VCaP (cell line): ENCODE results near the gene MAGEB6.
"Not testable (repeated sequence)": the region's sequence is repeated elsewhere in the genome, so short reads cannot be mapped to it uniquely, and the experiment has no call there.

Experiments used
- H3K27ac ChIP-seq: fragments of 450-650 bp; 2 replicates; pipeline ENCODE4 v1.5.1; 2017
- CTCF ChIP-seq: fragments of 450-650 bp; conservative IDR thresholded peaks from 2 replicates; pipeline ENCODE4 v1.5.1; 2017; ENCODE audit warnings: mild to moderate bottlenecking, moderate library complexity

Gene MAGEB6

DNA sequence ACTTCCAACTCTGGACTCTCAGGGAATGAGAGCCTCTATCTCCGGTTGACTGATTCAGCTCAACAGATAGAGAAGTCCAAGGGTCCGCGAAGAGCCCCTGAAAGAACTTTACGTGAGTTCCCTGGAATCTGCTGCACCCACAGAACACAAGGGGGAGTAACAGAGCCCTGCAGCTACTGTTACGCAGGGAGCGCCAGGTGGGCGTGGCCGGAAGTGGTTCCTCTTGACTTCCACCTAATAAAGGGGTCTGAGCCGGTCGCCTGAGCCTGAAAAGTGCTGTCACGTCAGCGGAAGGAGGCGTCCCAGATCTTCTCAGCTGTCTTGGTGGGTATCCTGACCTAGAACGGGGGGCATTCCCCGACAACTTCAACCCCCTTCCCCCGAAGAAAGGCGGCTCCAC, at the start of gene MAGEB6:
MAGEB6 (plus strand) TSS at position 237 of the 400 bp plus-strand sequence. CDS start 1,407 bp downstream, outside the sequence.
- TF ChIP-seq CTCF = no peak
- no peak within 1 kb of the TSS for H3K27ac ChIP-seq

DNA sequence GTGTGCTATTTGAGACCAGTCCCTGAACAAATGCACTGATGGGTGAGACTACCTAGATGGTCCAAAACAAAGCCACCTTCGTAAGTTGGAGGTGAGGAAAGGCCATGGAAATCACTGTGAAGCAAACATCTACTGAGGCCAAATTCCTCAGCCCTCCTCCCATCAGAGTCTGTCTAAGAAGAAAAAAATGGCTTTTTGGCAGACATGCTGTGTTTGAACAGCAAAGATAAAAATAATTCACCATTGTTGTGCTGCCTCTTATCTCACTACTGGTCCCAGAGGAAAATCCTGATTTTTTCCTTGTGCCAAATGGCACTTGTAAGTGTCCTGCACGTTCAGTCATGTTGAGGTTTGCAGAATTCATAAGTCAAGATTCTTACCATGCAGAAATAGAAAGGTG, 46.2 kb upstream of the MAGEB6 start:
- TF ChIP-seq CTCF = no peak
- H3K27ac ChIP-seq = no peak overlapping the region

DNA sequence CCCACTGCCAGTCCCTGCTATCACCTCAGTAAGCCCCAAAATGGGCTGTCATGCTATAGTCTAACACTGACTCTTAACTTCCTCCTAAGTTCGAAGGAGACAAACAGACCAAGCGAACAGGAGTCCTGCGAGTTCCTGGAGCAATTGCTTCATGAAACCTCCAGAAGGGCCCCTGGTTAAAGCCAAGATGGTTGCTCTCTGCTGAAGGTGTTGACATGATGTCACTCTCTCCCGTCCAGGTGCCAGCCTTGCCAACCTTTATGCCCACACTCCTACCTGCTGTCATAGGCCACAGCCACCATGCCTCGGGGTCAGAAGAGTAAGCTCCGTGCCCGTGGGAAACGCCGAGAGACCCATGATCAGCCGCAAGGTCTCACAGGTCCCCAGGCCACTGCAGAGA, 31.9 kb upstream of the MAGEB6 start, which contains the start of gene MAGEB6B:
MAGEB6B (plus strand) TSS at position 301 of the 400 bp plus-strand sequence; CDS start at position 301, 0 bp downstream.
- H3K27ac ChIP-seq = no peak within 1 kb of the TSS
- no peak for TF ChIP-seq CTCF

DNA sequence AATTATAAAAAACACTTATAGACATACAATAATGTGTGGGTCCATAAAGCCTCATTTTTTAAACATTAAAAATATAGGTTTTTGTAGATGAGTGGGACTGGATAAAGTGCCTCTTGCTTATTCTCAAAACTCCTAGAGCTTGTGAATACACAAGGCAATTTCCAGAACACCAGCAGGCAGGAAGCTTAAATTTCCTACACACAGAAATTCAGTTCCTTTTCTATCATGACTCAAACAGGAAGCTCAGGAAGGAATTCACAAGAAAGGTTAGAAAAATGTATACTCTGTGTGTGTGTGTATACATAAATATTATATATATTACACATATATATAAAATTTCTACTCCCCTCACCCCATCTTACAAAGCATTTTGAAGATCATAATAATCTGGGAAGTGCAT, 11.3 kb downstream of the MAGEB6 start:
- TF ChIP-seq CTCF = no peak
- no peak overlapping the region for H3K27ac ChIP-seq

GRCh38 chrX:26204717-26205116, 12.5 kb downstream of the MAGEB6 start:
- not testable (repeated sequence) for H3K27ac ChIP-seq

GRCh38 chrX:26208012-26208411, 15.8 kb downstream of the MAGEB6 start:
- no peak overlapping the region for H3K27ac ChIP-seq
- TF ChIP-seq CTCF = no peak

- no peak within 1 kb of the TSS for H3K27ac ChIP-seq
- no peak for TF ChIP-seq CTCF
These were observed 23.6 kb downstream of the MAGEB6 start, which contains the start of gene MAGEB5 for GRCh38 chrX:26215869-26216268. Gene MAGEB5 (plus strand): TSS chrX:26216169. CDS start chrX:26217302, 1,133 bp downstream.

- H3K27ac ChIP-seq = no peak overlapping the region
- no peak for TF ChIP-seq CTCF
These were observed 27.1 kb downstream of the MAGEB6 start for GRCh38 chrX:26219351-26219750.
